Neural cell (in vitro differentiated cells): ENCODE measurements around the gene UGT1A1. TPM values are rescaled to one million over a fixed set of nuclear protein-coding genes. Genes with fewer than 3 reads are reported as not detected.

Source experiments
- H2AFZ ChIP-seq: fragments of 200-600, 300-800 bp; sonication (generic), shearing (Covaris generic); 2 replicates; pipeline ENCODE4 v1.6.0; 2014; ENCODE audit warnings: low read depth, mild to moderate bottlenecking, antibody characterized with exemption, low read length, moderate library complexity
- H3F3A ChIP-seq: fragments of 200-600 bp; shearing (Covaris generic); 2 replicates; pipeline ENCODE4 v1.6.1; 2016; ENCODE audit warnings: mild to moderate bottlenecking, moderate library complexity, mixed read lengths, antibody characterized with exemption, low read length; ENCODE audit not compliant: insufficient read depth, poor library complexity, severe bottlenecking
- H3K27ac ChIP-seq: fragments of 200-600, 300-800 bp; sonication (generic), shearing (Covaris generic); 2 replicates; pipeline ENCODE4 v1.5.1; 2014; ENCODE audit warnings: mild to moderate bottlenecking, low read length, moderate library complexity
- H3K27me3 ChIP-seq: fragments of 300-800, 200-600 bp; sonication (generic), shearing (Covaris generic); 2 replicates; pipeline ENCODE4 v1.6.0; 2014; ENCODE audit warnings: mild to moderate bottlenecking, low read depth, low read length, moderate library complexity; ENCODE audit not compliant: insufficient read depth
- H3K36me3 ChIP-seq: fragments of 300-800, 200-600 bp; sonication (generic), shearing (Covaris generic); 2 replicates; pipeline ENCODE4 v1.5.1; 2014; ENCODE audit warnings: mild to moderate bottlenecking, antibody characterized with exemption, low read length, moderate library complexity; ENCODE audit not compliant: insufficient read depth
- H3K4me2 ChIP-seq: fragments of 300-800, 200-600 bp; sonication (generic), shearing (Covaris generic); 2 replicates; pipeline ENCODE4 v1.6.0; 2014; ENCODE audit warnings: mild to moderate bottlenecking, low read length
- H3K4me3 ChIP-seq: fragments of 300-800, 200-600 bp; sonication (generic), shearing (Covaris generic); 2 replicates; pipeline ENCODE4 v1.5.1; 2014; ENCODE audit warnings: mild to moderate bottlenecking, low read length, moderate library complexity
- H3K79me2 ChIP-seq: fragments of 200-600 bp; shearing (Covaris generic); replicated peaks from 2 replicates; pipeline ENCODE4 v1.6.0; 2014; ENCODE audit warnings: mild to moderate bottlenecking, low read length, moderate library complexity; ENCODE audit not compliant: insufficient read depth
- H3K9ac ChIP-seq: fragments of 300-800, 200-600 bp; sonication (generic), shearing (Covaris generic); 2 replicates; pipeline ENCODE4 v1.6.1; 2016; ENCODE audit warnings: mild to moderate bottlenecking, low read length, mixed read lengths
- H3K9me2 ChIP-seq: fragments of 200-600 bp; shearing (Covaris generic); 2 replicates; pipeline ENCODE4 v1.6.1; 2016; ENCODE audit warnings: mild to moderate bottlenecking, low read length, mixed read lengths; ENCODE audit not compliant: insufficient read depth
- H3K9me3 ChIP-seq: fragments of 200-600, 300-800 bp; sonication (generic), shearing (Covaris generic); 2 replicates; pipeline ENCODE4 v1.6.1; 2016; ENCODE audit warnings: mild to moderate bottlenecking, mixed run types, low read length, moderate library complexity, mixed read lengths
- H4K20me1 ChIP-seq: fragments of 200-600 bp; shearing (Covaris generic); 2 replicates; pipeline ENCODE4 v1.6.1; 2016; ENCODE audit warnings: mild to moderate bottlenecking, mixed run types; ENCODE audit not compliant: insufficient read depth
- CTCF ChIP-seq: fragments of 450-650 bp; IDR thresholded peaks from 2 replicates; pipeline ENCODE4 v1.5.1; 2014; ENCODE audit warnings: antibody characterized with exemption, mild to moderate bottlenecking, moderate library complexity; ENCODE audit not compliant: poor library complexity, severe bottlenecking
- EP300 ChIP-seq: fragments of 450-650 bp; conservative IDR thresholded peaks from 2 replicates; pipeline ENCODE4 v1.6.1; 2014; ENCODE audit warnings: antibody characterized with exemption, mild to moderate bottlenecking, moderate library complexity; ENCODE audit not compliant: poor library complexity, severe bottlenecking
- EZH2 ChIP-seq: fragments of 200-600, 300-800 bp; shearing (Covaris generic), sonication (generic); IDR thresholded peaks from 2 replicates; pipeline ENCODE4 v1.6.1; 2014; ENCODE audit warnings: antibody characterized with exemption, low read length, borderline replicate concordance, mild to moderate bottlenecking; ENCODE audit not compliant: insufficient read depth, poor library complexity, severe bottlenecking
- MXI1 ChIP-seq: fragments of 450-650 bp; conservative IDR thresholded peaks from 2 replicates; pipeline ENCODE4 v1.6.1; 2014; ENCODE audit warnings: antibody characterized with exemption, mild to moderate bottlenecking; ENCODE audit not compliant: poor library complexity, severe bottlenecking
- POLR2AphosphoS5 ChIP-seq: IDR thresholded peaks from 2 replicates; pipeline ENCODE4 v1.6.1; 2012
- RAD21 ChIP-seq: fragments of 450-650 bp; conservative IDR thresholded peaks from 2 replicates; pipeline ENCODE4 v1.6.1; 2014; ENCODE audit warnings: antibody characterized with exemption, mild to moderate bottlenecking, moderate library complexity
- REST ChIP-seq: IDR thresholded peaks from 2 replicates; pipeline ENCODE4 v1.6.1; 2012; ENCODE audit warnings: borderline replicate concordance
- SMC3 ChIP-seq: fragments of 450-650 bp; conservative IDR thresholded peaks from 2 replicates; pipeline ENCODE4 v1.6.1; 2014; ENCODE audit warnings: antibody characterized with exemption, mild to moderate bottlenecking, moderate library complexity; ENCODE audit not compliant: poor library complexity
- TAF1 ChIP-seq: IDR thresholded peaks from 2 replicates; pipeline ENCODE4 v1.6.1; 2012; ENCODE audit warnings: low read depth
- polyA plus RNA-seq: library from polyadenylated mRNA; depleted of rRNA; stranded (reverse); fragments of >200 nt; gene quantifications from 2 replicates; pipeline ENCODE4 v1.2.3, GENCODE V29; 2014

The UGT1A1 gene
- polyA plus RNA-seq, 1 donor from 2014 or later = not detected

- H3K9ac ChIP-seq = no peak overlapping the region
- H3K4me2 ChIP-seq = no peak overlapping the region
- H2AFZ ChIP-seq = no peak overlapping the region
- no peaks in the 10 kb centered on the region for H4K20me1 ChIP-seq
- H3K79me2 ChIP-seq = no peaks in the 10 kb centered on the region
- no peaks in the 10 kb centered on the region for H3K27me3 ChIP-seq
- no peak overlapping the region for H3K4me3 ChIP-seq
- no peaks in the 10 kb centered on the region for H3K9me2 ChIP-seq
- H3K27ac ChIP-seq = no peak overlapping the region
- TF ChIP-seq REST = no peak
- no peak for TF ChIP-seq MXI1
- no peak for TF ChIP-seq SMC3
- TF ChIP-seq TAF1 = no peak
- TF ChIP-seq CTCF = no peak
- no peak for TF ChIP-seq EZH2
- no peak for TF ChIP-seq EP300
- no peak for TF ChIP-seq POLR2AphosphoS5
- no peak for TF ChIP-seq RAD21
- H3K9me3 ChIP-seq = no peaks in the 10 kb centered on the region
- H3K36me3 ChIP-seq = no peaks in the 10 kb centered on the region
- H3F3A ChIP-seq = no peaks in the 10 kb centered on the region
Measured at GRCh38 chr2:233817361-233817911, 57.4 kb downstream of the UGT1A1 start.

- no peak overlapping the region for H3K9ac ChIP-seq
- no peak overlapping the region for H3K4me2 ChIP-seq
- no peaks in the 10 kb centered on the region for H3F3A ChIP-seq
- no peak overlapping the region for H3K27ac ChIP-seq
- H3K36me3 ChIP-seq = no peaks in the 10 kb centered on the region
- no peaks in the 10 kb centered on the region for H4K20me1 ChIP-seq
- H3K9me2 ChIP-seq = no peaks in the 10 kb centered on the region
- no peaks in the 10 kb centered on the region for H3K79me2 ChIP-seq
- TF ChIP-seq EZH2 = no peak
- no peak for TF ChIP-seq REST
- TF ChIP-seq RAD21 = no peak
- no peak for TF ChIP-seq SMC3
- no peak for TF ChIP-seq EP300
- TF ChIP-seq POLR2AphosphoS5 = no peak
- no peak for TF ChIP-seq MXI1
- no peak for TF ChIP-seq CTCF
- no peak for TF ChIP-seq TAF1
- H3K4me3 ChIP-seq = no peak overlapping the region
- no peaks in the 10 kb centered on the region for H3K9me3 ChIP-seq
- H2AFZ ChIP-seq = no peak overlapping the region
- no peaks in the 10 kb centered on the region for H3K27me3 ChIP-seq
Measured at GRCh38 chr2:233817995-233818638, 58.0 kb downstream of the UGT1A1 start.
